Neutrophil (primary cell): ENCODE data around the gene SAMD9.
"Not testable (repeated sequence)": the region's sequence is repeated elsewhere in the genome, so short reads cannot be mapped to it uniquely, and the experiment has no call there.

Source experiments
- H3K27ac ChIP-seq: fragments of 200-600 bp; sonication (generic); 2 replicates; pipeline ENCODE4 v1.5.1; 2016; ENCODE audit warnings: mild to moderate bottlenecking, moderate library complexity
- H3K27me3 ChIP-seq: fragments of 200-600 bp; sonication (generic); 2 replicates; pipeline ENCODE4 v1.6.0; 2016; ENCODE audit warnings: mild to moderate bottlenecking
- H3K36me3 ChIP-seq: fragments of 200-600 bp; sonication (generic); 2 replicates; pipeline ENCODE4 v1.5.1; 2017
- H3K4me1 ChIP-seq, 2 experiments: fragments of 200-600 bp in 1 of 2; sonication (generic) in 1 of 2; 1 replicate in 1 of 2; 2 replicates in 1 of 2; pipeline versions ENCODE4 v1.5.1 to v1.6.1; 2013 to 2016; ENCODE audit warnings: low read depth in 1 of 2, low read length in 1 of 2, mild to moderate bottlenecking in 1 of 2, moderate library complexity in 1 of 2; ENCODE audit not compliant: control insufficient read depth in 1 of 2, insufficient read depth in 1 of 2
- H3K4me3 ChIP-seq, 2 experiments: fragments of 200-600 bp in 1 of 2; sonication (generic) in 1 of 2; 1 replicate in 1 of 2; 2 replicates in 1 of 2; pipeline ENCODE4 v1.5.1; 2013 to 2016; ENCODE audit warnings: low read depth in 1 of 2, low read length in 1 of 2, mild to moderate bottlenecking in 1 of 2, moderate library complexity in 1 of 2
- H3K9me3 ChIP-seq: fragments of 200-600 bp; sonication (generic); 2 replicates; pipeline ENCODE4 v1.5.1; 2016
- TF ChIP-seq, protein P1 (sequence below): fragments of 200-600 bp; sonication (generic); IDR thresholded peaks from 2 replicates; pipeline ENCODE4 v1.5.1; 2016; ENCODE audit warnings: antibody characterized with exemption

The SAMD9 gene

GRCh38 chr7:93140582-93141191, 22.9 kb upstream of the SAMD9 start:
- Histone ChIP-seq H3K27me3 (no peaks in the 10 kb centered on the region), H3K4me3 (peak overlapping the region in 1 of 2 experiments; percentile 4), H3K4me1 (peaks cover 35 to 41% of the 10 kb centered on the region in 2 experiments), H3K27ac (peak overlapping the region; percentile 78), H3K9me3 (no peaks in the 10 kb centered on the region), H3K36me3 (peaks cover 92% of the 10 kb centered on the region)
- TF ChIP-seq, protein P1, sequence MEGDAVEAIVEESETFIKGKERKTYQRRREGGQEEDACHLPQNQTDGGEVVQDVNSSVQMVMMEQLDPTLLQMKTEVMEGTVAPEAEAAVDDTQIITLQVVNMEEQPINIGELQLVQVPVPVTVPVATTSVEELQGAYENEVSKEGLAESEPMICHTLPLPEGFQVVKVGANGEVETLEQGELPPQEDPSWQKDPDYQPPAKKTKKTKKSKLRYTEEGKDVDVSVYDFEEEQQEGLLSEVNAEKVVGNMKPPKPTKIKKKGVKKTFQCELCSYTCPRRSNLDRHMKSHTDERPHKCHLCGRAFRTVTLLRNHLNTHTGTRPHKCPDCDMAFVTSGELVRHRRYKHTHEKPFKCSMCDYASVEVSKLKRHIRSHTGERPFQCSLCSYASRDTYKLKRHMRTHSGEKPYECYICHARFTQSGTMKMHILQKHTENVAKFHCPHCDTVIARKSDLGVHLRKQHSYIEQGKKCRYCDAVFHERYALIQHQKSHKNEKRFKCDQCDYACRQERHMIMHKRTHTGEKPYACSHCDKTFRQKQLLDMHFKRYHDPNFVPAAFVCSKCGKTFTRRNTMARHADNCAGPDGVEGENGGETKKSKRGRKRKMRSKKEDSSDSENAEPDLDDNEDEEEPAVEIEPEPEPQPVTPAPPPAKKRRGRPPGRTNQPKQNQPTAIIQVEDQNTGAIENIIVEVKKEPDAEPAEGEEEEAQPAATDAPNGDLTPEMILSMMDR = no peak

DNA sequence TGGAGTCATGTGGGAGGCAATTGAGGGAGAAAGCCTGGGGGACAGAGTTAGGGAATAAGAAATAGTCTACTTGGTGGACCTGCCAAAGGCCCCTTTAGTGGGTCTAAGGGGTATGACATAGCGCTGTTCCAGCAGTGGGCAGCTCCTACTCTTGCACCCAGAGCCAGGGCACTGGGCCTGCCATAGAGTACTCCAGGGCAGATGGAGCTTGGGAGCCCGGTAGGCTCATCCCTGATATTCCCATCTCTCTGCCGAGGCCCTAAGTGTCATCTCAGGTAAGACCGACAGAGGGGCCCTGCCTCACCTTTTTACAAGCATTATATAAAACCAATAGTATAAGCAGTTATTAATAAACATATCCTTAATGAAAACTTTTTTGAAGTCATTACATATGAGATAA, 20.8 kb upstream of the SAMD9 start:
- Histone ChIP-seq H3K4me1 (peaks cover 23 to 29% of the 10 kb centered on the region in 2 experiments), H3K9me3 (peaks cover 15% of the 10 kb centered on the region), H3K4me3 (no peak overlapping the region), H3K27me3 (no peaks in the 10 kb centered on the region), H3K36me3 (peaks cover 86% of the 10 kb centered on the region), H3K27ac (no peak overlapping the region)
- TF ChIP-seq, protein P1 = no peak

DNA sequence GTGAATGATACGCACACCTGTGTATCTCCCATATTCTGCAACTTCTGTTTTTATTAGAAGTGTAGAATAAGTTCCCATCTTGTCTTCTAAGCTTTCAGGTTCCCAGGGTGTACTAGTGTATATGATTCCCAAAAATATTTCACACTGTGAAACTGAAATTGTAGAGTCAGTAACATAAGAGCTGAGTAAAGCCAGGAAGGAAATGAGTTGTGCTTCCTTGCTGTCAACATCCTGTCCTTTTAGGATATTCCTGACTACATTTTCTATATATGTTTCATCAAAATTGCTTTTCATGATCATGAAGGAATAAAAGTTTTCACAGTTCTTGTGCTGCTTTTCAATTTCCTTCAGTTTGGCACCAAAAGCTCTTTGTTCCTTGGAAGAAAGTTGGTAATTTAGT, 15.2 kb upstream of the SAMD9 start:
- peaks cover 17% of the 10 kb centered on the region for H3K9me3 ChIP-seq

DNA sequence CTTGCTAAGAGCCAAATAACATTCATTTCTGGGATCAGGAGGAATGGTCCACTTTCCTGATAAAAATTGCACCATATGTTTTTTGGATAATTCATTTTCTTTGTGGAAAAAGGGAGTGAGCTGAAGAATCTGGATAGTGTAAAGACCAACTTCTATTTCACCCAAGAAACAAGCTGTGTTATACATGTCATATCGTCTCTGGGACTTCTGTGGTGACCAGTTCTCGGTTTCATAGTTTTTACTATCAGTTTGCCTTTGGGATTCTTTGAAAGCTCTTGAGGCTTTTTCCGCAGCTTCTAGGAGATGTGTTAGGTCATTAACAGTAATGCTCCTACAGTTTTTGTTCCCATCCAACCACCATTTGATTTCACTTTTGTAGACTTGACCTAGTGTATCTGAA, 14.4 kb upstream of the SAMD9 start:
- H3K4me3 ChIP-seq = no peak overlapping the region
- TF ChIP-seq, protein P1 = no peak
- H3K27ac ChIP-seq = no peak overlapping the region

More for the DNA sequence above, 15.2 kb upstream of the SAMD9 start:
- Histone ChIP-seq H3K27ac (no peak overlapping the region), H3K27me3 (no peaks in the 10 kb centered on the region), H3K4me3 (no peak overlapping the region), H3K36me3 (peaks cover 36% of the 10 kb centered on the region), H3K4me1 (no peaks in the 10 kb centered on the region)
- TF ChIP-seq, protein P1 = no peak

GRCh38 chr7:93126954-93127353, 9.2 kb upstream of the SAMD9 start:
- H3K27ac ChIP-seq, H3K4me1 ChIP-seq, H3K4me3 ChIP-seq, H3K27me3 ChIP-seq, H3K36me3 ChIP-seq: not testable (repeated sequence)
- peaks cover 11% of the 10 kb centered on the region for H3K9me3 ChIP-seq

More for the DNA sequence above, 14.4 kb upstream of the SAMD9 start:
- Histone ChIP-seq H3K4me1 (no peaks in the 10 kb centered on the region), H3K9me3 (peaks cover 22% of the 10 kb centered on the region), H3K27me3 (no peaks in the 10 kb centered on the region), H3K36me3 (peaks cover 28% of the 10 kb centered on the region)

- not testable (repeated sequence) for H3K36me3 ChIP-seq, H3K4me1 ChIP-seq, H3K27ac ChIP-seq, H3K27me3 ChIP-seq, H3K4me3 ChIP-seq
- peaks cover 11% of the 10 kb centered on the region for H3K9me3 ChIP-seq
These were observed 5.8 kb upstream of the SAMD9 start for GRCh38 chr7:93123532-93123931.
